WTC11 (cell line): ENCODE measurements around the gene TBX3. TPM values are rescaled to one million over a fixed set of nuclear protein-coding genes. Genes with fewer than 3 reads are reported as not detected.

Experiments used
- ATAC-seq: fragments of 200-7000 bp; cut with Tn5 transposase; 2 replicates; pipeline ENCODE4 v1.10.0; 2021; ENCODE audit warnings: mild to moderate bottlenecking, moderate library complexity
- CTCF ChIA-PET: fragments of 300-600 bp; sonication (Branson Sonifier 250); formaldehyde crosslinking; loops from one replicate; lab custom pipeline; 2021; ENCODE audit warnings: antibody characterized with exemption; lab: Charles Lee
- POLR2A ChIA-PET: fragments of 350-600 bp; sonication (Branson Sonifier 250); formaldehyde crosslinking; loops from one replicate; lab custom pipeline; 2021; ENCODE audit warnings: antibody characterized with exemption; lab: Charles Lee
- DNase-seq: peaks from one replicate; pipeline ENCODE4 v3.0.0; 2021; ENCODE audit warnings: low spot score
- H3K27ac Mint-ChIP-seq: 2 replicates; pipeline ENCODE4 v1.8.0; 2021; ENCODE audit warnings: mixed read lengths
- H3K27me3 Mint-ChIP-seq: 2 replicates; pipeline ENCODE4 v1.8.0; 2021; ENCODE audit warnings: low read depth, mild to moderate bottlenecking, moderate library complexity, mixed read lengths
- H3K36me3 Mint-ChIP-seq: 2 replicates; pipeline ENCODE4 v1.8.0; 2021; ENCODE audit warnings: mixed read lengths
- H3K4me1 Mint-ChIP-seq: 2 replicates; pipeline ENCODE4 v1.8.0; 2022; ENCODE audit warnings: mixed read lengths
- H3K4me3 Mint-ChIP-seq: 2 replicates; pipeline ENCODE4 v1.8.0; 2021; ENCODE audit warnings: mild to moderate bottlenecking, moderate library complexity, mixed read lengths
- H3K9me3 Mint-ChIP-seq: 2 replicates; pipeline ENCODE4 v1.8.0; 2021; ENCODE audit warnings: mixed read lengths
- ATF1 ChIP-seq: sonication (generic); formaldehyde crosslinking; IDR thresholded peaks from 2 replicates; pipeline ENCODE4 v1.8.1; 2023; ENCODE audit warnings: mild to moderate bottlenecking, moderate library complexity, missing genetic modification reagents
- E2F1 ChIP-seq: sonication (generic); formaldehyde crosslinking; IDR thresholded peaks from 2 replicates; pipeline ENCODE4 v1.8.0; 2022; ENCODE audit warnings: mild to moderate bottlenecking, missing genetic modification reagents
- ESRRA ChIP-seq: sonication (generic); formaldehyde crosslinking; IDR thresholded peaks from 2 replicates; pipeline ENCODE4 v1.8.1; 2022; ENCODE audit warnings: mild to moderate bottlenecking, missing genetic modification reagents, borderline replicate concordance
- FOXK1 ChIP-seq: sonication (generic); formaldehyde crosslinking; IDR thresholded peaks from 2 replicates; pipeline ENCODE4 v1.8.0; 2022; ENCODE audit warnings: mild to moderate bottlenecking, moderate library complexity, missing genetic modification reagents
- FOXP1 ChIP-seq: sonication (generic); formaldehyde crosslinking; IDR thresholded peaks from 2 replicates; pipeline ENCODE4 v1.8.0; 2022; ENCODE audit warnings: missing genetic modification reagents, mild to moderate bottlenecking, moderate library complexity, borderline replicate concordance
- IRF2 ChIP-seq: sonication (generic); formaldehyde crosslinking; IDR thresholded peaks from 2 replicates; pipeline ENCODE4 v1.8.0; 2022; ENCODE audit warnings: low read depth, missing genetic modification reagents, borderline replicate concordance
- JUN ChIP-seq: sonication (generic); formaldehyde crosslinking; IDR thresholded peaks from 2 replicates; pipeline ENCODE4 v1.8.0; 2023; ENCODE audit warnings: mild to moderate bottlenecking, missing genetic modification reagents
- MAX ChIP-seq: sonication (generic); formaldehyde crosslinking; IDR thresholded peaks from 2 replicates; pipeline ENCODE4 v1.8.0; 2022; ENCODE audit warnings: mild to moderate bottlenecking, missing genetic modification reagents
- MLX ChIP-seq: sonication (generic); formaldehyde crosslinking; IDR thresholded peaks from 2 replicates; pipeline ENCODE4 v1.8.1; 2023; ENCODE audit warnings: mild to moderate bottlenecking, missing genetic modification reagents, moderate library complexity
- NR3C1 ChIP-seq: sonication (generic); formaldehyde crosslinking; conservative IDR thresholded peaks from 2 replicates; pipeline ENCODE4 v1.8.1; 2023; ENCODE audit warnings: low read depth, mild to moderate bottlenecking, missing genetic modification reagents
- RORB ChIP-seq: fragments of 250-450 bp; sonication (Bioruptor Pico); IDR thresholded peaks from 2 replicates; pipeline ENCODE4 v1.9.0; 2021; ENCODE audit warnings: mild to moderate bottlenecking
- TP53 ChIP-seq: sonication (generic); formaldehyde crosslinking; IDR thresholded peaks from 2 replicates; pipeline ENCODE4 v1.8.1; 2023; ENCODE audit warnings: mild to moderate bottlenecking, missing genetic modification reagents
- ZBTB21 ChIP-seq: sonication (generic); formaldehyde crosslinking; IDR thresholded peaks from 2 replicates; pipeline ENCODE4 v1.8.1; 2023; ENCODE audit warnings: mild to moderate bottlenecking, missing genetic modification reagents, borderline replicate concordance
- ZBTB43 ChIP-seq: sonication (generic); formaldehyde crosslinking; IDR thresholded peaks from 2 replicates; pipeline ENCODE4 v1.8.1; 2023; ENCODE audit warnings: mild to moderate bottlenecking, missing genetic modification reagents
- ZNF232 ChIP-seq: sonication (generic); formaldehyde crosslinking; IDR thresholded peaks from 2 replicates; pipeline ENCODE4 v1.8.0; 2022; ENCODE audit warnings: mild to moderate bottlenecking, missing genetic modification reagents
- ZNF263 ChIP-seq: sonication (generic); formaldehyde crosslinking; IDR thresholded peaks from 2 replicates; pipeline ENCODE4 v1.8.1; 2022; ENCODE audit warnings: low read depth, mild to moderate bottlenecking, moderate library complexity, missing genetic modification reagents
- ZNF396 ChIP-seq: fragments of 250-450 bp; sonication (Bioruptor Pico); IDR thresholded peaks from 2 replicates; pipeline ENCODE4 v1.8.0; 2021; ENCODE audit warnings: mild to moderate bottlenecking, moderate library complexity, borderline replicate concordance
- ZNF416 ChIP-seq: fragments of 250-450 bp; sonication (Bioruptor Pico); IDR thresholded peaks from 2 replicates; pipeline ENCODE4 v1.9.0; 2021; ENCODE audit warnings: mild to moderate bottlenecking, inconsistent platforms
- total RNA-seq: library from RNA; stranded (reverse); gene quantifications from 3 replicates; pipeline ENCODE4 v1.2.3, GENCODE V29; 2021
- TF ChIP-seq, protein P1 (sequence below): sonication (generic); formaldehyde crosslinking; IDR thresholded peaks from 2 replicates; pipeline ENCODE4 v1.8.1; 2023; ENCODE audit warnings: mild to moderate bottlenecking, missing genetic modification reagents
- TF ChIP-seq, protein P2 (sequence below): sonication (generic); formaldehyde crosslinking; IDR thresholded peaks from 2 replicates; pipeline ENCODE4 v1.8.0; 2023; ENCODE audit warnings: mild to moderate bottlenecking, missing genetic modification reagents

TBX3 gene
- total RNA-seq, 1 experiment from 2014 or later = 2.2 TPM

DNA sequence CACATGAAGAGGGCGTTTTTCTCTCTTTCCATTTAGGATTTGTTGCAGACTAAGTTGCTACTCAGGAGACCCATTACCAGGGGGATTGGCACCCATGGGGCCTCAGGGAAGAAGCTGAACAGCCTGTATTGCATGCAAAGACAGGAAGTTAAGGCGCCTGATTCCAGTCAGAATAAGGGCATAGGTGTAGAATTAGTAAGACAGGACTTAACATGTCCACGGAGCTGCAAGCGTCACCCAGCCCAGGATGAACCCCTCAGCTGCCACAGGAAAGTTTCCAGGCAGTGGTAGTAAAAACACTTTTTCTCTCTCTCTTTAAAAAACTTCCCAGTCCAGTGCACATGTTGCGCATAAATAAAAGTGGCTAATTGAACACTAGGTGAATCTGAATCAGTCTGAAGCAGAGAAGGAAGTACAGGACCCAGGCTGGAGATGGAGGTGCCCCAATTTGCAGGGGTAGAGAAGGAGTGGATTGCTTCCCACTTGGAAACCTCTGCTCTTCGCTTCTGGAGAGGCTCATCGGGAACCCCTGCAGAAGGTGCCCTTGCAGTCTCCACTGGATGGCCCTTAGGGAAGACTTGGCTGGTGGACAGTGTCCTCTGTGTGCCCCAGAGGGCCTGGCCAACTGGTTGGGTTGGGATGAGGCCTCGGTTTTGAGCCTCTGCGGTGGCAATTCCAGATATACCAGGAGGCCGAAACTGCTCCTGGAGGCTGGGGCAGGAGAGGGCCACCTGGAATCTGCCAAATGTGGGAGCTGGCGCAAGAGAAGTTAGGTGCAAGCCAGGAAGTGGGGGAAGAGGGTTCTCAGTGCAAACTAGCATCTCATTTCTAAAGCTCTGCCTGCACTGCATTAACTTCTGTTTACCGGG, 10.7 kb upstream of the TBX3 start:
- Mint-ChIP-seq H3K9me3 (no peaks in the 10 kb centered on the region), H3K4me1 (peaks cover 66% of the 10 kb centered on the region), H3K36me3 (no peaks in the 10 kb centered on the region), H3K4me3 (no peak overlapping the region), H3K27ac (no peak overlapping the region), H3K27me3 (peaks cover 100% of the 10 kb centered on the region)
- DNase-seq (no peak), ATAC-seq (no peak)
- CTCF ChIA-PET = interaction anchor here (0.6 to 3.1 kb wide), 2 partner anchors 10 to 28 kb away, joined by 5 to 15 read pairs; partner anchors contain the start of gene TBX3
- TF ChIP-seq MLX = no peak
- no peak for TF ChIP-seq ZNF263
- no peak for TF ChIP-seq MAX (CRISPR knock-in tag)
- no peak for TF ChIP-seq FOXP1 (CRISPR knock-in tag)
- no peak for TF ChIP-seq ATF1 (CRISPR knock-in tag)
- no peak for TF ChIP-seq ZNF416
- TF ChIP-seq FOXK1 (CRISPR knock-in tag) = no peak
- TF ChIP-seq ZBTB43 (CRISPR knock-in tag) = no peak
- TF ChIP-seq IRF2 (CRISPR knock-in tag) = no peak
- TF ChIP-seq, protein P1, sequence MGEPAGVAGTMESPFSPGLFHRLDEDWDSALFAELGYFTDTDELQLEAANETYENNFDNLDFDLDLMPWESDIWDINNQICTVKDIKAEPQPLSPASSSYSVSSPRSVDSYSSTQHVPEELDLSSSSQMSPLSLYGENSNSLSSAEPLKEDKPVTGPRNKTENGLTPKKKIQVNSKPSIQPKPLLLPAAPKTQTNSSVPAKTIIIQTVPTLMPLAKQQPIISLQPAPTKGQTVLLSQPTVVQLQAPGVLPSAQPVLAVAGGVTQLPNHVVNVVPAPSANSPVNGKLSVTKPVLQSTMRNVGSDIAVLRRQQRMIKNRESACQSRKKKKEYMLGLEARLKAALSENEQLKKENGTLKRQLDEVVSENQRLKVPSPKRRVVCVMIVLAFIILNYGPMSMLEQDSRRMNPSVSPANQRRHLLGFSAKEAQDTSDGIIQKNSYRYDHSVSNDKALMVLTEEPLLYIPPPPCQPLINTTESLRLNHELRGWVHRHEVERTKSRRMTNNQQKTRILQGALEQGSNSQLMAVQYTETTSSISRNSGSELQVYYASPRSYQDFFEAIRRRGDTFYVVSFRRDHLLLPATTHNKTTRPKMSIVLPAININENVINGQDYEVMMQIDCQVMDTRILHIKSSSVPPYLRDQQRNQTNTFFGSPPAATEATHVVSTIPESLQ = no peak
- TF ChIP-seq ZBTB21 = no peak
- TF ChIP-seq TP53 (CRISPR knock-in tag) = no peak
- no peak for TF ChIP-seq NR3C1 (CRISPR knock-in tag)
- TF ChIP-seq JUN (CRISPR knock-in tag) = no peak
- TF ChIP-seq E2F1 (CRISPR knock-in tag) = no peak
- TF ChIP-seq ESRRA (CRISPR knock-in tag) = no peak
- no peak for TF ChIP-seq ZNF232 (CRISPR knock-in tag)
- POLR2A ChIA-PET = no interaction called here

DNA sequence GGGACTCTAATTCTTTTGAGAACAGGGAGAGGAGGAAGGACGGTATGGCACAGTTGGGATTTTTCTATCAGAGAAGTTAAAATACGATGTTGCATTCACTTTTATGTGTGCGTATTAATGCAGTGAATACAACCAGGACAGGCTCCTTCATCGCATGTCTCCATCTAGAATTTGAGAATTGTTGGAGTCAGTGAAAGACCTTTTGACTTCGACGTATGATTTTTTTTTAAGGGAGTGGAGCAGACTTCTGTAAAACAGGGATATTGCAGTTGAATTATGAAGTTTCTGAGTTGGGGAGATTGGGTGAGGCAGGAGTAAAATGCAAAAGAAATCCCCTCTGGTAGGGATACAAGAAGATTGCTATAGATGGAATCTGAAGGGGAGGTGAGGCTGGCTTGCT, 9.6 kb upstream of the TBX3 start:
- peaks cover 100% of the 10 kb centered on the region for H3K27me3 Mint-ChIP-seq

More for the DNA sequence above, 9.6 kb upstream of the TBX3 start:
- Mint-ChIP-seq H3K4me1 (peaks cover 68% of the 10 kb centered on the region), H3K36me3 (no peaks in the 10 kb centered on the region), H3K4me3 (no peak overlapping the region), H3K27ac (no peak overlapping the region), H3K9me3 (no peaks in the 10 kb centered on the region)
- CTCF ChIA-PET = no interaction called here
- POLR2A ChIA-PET = no interaction called here
- DNase-seq (no peak), ATAC-seq (no peak)
- TF ChIP-seq, protein P2, sequence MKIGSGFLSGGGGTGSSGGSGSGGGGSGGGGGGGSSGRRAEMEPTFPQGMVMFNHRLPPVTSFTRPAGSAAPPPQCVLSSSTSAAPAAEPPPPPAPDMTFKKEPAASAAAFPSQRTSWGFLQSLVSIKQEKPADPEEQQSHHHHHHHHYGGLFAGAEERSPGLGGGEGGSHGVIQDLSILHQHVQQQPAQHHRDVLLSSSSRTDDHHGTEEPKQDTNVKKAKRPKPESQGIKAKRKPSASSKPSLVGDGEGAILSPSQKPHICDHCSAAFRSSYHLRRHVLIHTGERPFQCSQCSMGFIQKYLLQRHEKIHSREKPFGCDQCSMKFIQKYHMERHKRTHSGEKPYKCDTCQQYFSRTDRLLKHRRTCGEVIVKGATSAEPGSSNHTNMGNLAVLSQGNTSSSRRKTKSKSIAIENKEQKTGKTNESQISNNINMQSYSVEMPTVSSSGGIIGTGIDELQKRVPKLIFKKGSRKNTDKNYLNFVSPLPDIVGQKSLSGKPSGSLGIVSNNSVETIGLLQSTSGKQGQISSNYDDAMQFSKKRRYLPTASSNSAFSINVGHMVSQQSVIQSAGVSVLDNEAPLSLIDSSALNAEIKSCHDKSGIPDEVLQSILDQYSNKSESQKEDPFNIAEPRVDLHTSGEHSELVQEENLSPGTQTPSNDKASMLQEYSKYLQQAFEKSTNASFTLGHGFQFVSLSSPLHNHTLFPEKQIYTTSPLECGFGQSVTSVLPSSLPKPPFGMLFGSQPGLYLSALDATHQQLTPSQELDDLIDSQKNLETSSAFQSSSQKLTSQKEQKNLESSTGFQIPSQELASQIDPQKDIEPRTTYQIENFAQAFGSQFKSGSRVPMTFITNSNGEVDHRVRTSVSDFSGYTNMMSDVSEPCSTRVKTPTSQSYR (CRISPR knock-in tag) = no peak
- TF ChIP-seq ZNF396 (CRISPR knock-in tag) (no peak), RORB (CRISPR knock-in tag) (no peak)
